Cardiac muscle cell (in vitro differentiated cells and primary cell): Measurements from ENCODE around the gene GTF2IRD1. TPM values are rescaled to one million over a fixed set of nuclear protein-coding genes. Genes with fewer than 3 reads are reported as not detected.

Source experiments
- DNase-seq, 2 donors: peaks; one replicate each; pipeline versions ENCODE4 v3.0.0 to v3.0.0-alpha.2; 2010 to 2017; ENCODE audit warnings: low read depth in 1 of 2, low spot score in 1 of 2
- H3K27ac ChIP-seq: fragments of 200-600 bp; sonication (generic); 2 replicates; pipeline ENCODE4 v1.5.1; 2016
- H3K27me3 ChIP-seq: fragments of 200-600 bp; sonication (generic); 2 replicates; pipeline ENCODE4 v1.6.0; 2016; ENCODE audit warnings: control low read depth
- H3K36me3 ChIP-seq: fragments of 200-600 bp; sonication (generic); 2 replicates; pipeline ENCODE4 v1.5.1; 2016; ENCODE audit warnings: control low read depth
- H3K4me1 ChIP-seq: fragments of 200-600 bp; sonication (generic); 2 replicates; pipeline ENCODE4 v1.8.1; 2017; ENCODE audit warnings: low read depth, mild to moderate bottlenecking, mixed run types
- H3K4me3 ChIP-seq: fragments of 200-600 bp; sonication (generic); 2 replicates; pipeline ENCODE4 v1.5.1; 2016; ENCODE audit warnings: mild to moderate bottlenecking
- H3K9me3 ChIP-seq: fragments of 200-600 bp; sonication (generic); 2 replicates; pipeline ENCODE4 v1.5.1; 2017; ENCODE audit warnings: low read depth, mild to moderate bottlenecking, control low read depth
- CTCF ChIP-seq: IDR thresholded peaks from 2 replicates; pipeline ENCODE4 v1.5.1; 2012; ENCODE audit warnings: low read depth, mild to moderate bottlenecking, low read length
- polyA plus RNA-seq: library from polyadenylated mRNA; unstranded; fragments of >200 nt; fragmentation: Nextera tagmentation; extraction: Ambion mirVana; gene quantifications from 2 replicates; pipeline ENCODE4 v1.2.1, GENCODE V29; 2016
- total RNA-seq: library from RNA; depleted of rRNA; stranded (reverse); fragments of >200 nt; gene quantifications from 2 replicates; pipeline ENCODE4 v1.2.3, GENCODE V29; 2016

GTF2IRD1 gene
- total and polyA plus RNA-seq, 2 experiments from 2014 or later: 29.6 to 51.4 TPM

GRCh38 chr7:74502216-74502891 is 48.6 kb downstream of the GTF2IRD1 start:
- no peak for TF ChIP-seq CTCF
- Histone ChIP-seq H3K36me3 (no peaks in the 10 kb centered on the region), H3K27ac (no peak overlapping the region), H3K27me3 (no peaks in the 10 kb centered on the region), H3K9me3 (no peaks in the 10 kb centered on the region), H3K4me3 (no peak overlapping the region), H3K4me1 (no peaks in the 10 kb centered on the region)
- no peak for DNase-seq

GRCh38 chr7:74503061-74503460 is 49.4 kb downstream of the GTF2IRD1 start:
- Histone ChIP-seq H3K9me3 (no peaks in the 10 kb centered on the region), H3K4me3 (no peak overlapping the region), H3K27ac (no peak overlapping the region), H3K4me1 (no peaks in the 10 kb centered on the region), H3K36me3 (no peaks in the 10 kb centered on the region), H3K27me3 (no peaks in the 10 kb centered on the region)
- no peak for TF ChIP-seq CTCF
- no peak for DNase-seq

GRCh38 chr7:74503943-74504342 is 50.2 kb downstream of the GTF2IRD1 start:
- Histone ChIP-seq H3K9me3 (no peaks in the 10 kb centered on the region), H3K27me3 (no peaks in the 10 kb centered on the region), H3K36me3 (no peaks in the 10 kb centered on the region), H3K27ac (no peak overlapping the region), H3K4me1 (no peaks in the 10 kb centered on the region), H3K4me3 (no peak overlapping the region)
- no peak for DNase-seq
- no peak for TF ChIP-seq CTCF

- no peaks in the 10 kb centered on the region for H3K27me3 ChIP-seq
- no peaks in the 10 kb centered on the region for H3K9me3 ChIP-seq
- H3K4me1 ChIP-seq: no peaks in the 10 kb centered on the region
- H3K27ac ChIP-seq: peak overlapping the region; percentile 62
- H3K36me3 ChIP-seq: peaks cover 3% of the 10 kb centered on the region
- TF ChIP-seq CTCF: no peak
- no peak overlapping the region for H3K4me3 ChIP-seq
- no peak for DNase-seq
Measured at GRCh38 chr7:74505471-74506324, 52.0 kb downstream of the GTF2IRD1 start.

- Histone ChIP-seq H3K4me1 (no peaks in the 10 kb centered on the region), H3K27me3 (no peaks in the 10 kb centered on the region), H3K36me3 (peaks cover 3% of the 10 kb centered on the region), H3K9me3 (no peaks in the 10 kb centered on the region), H3K27ac (no peak overlapping the region), H3K4me3 (no peak overlapping the region)
- DNase-seq: no peak
- TF ChIP-seq CTCF: no peak
Measured at GRCh38 chr7:74506325-74506724, 52.6 kb downstream of the GTF2IRD1 start.
